GM20000 (cell line): ENCODE data around the gene HCRTR2.
"Not testable (repeated sequence)": the region's sequence is repeated elsewhere in the genome, so short reads cannot be mapped to it uniquely, and the experiment has no call there.

Experiments
- DNase-seq: peaks from one replicate; pipeline ENCODE4 v3.0.0; 2012; ENCODE audit warnings: low spot score
- CTCF ChIP-seq: IDR thresholded peaks from 2 replicates; pipeline ENCODE4 v1.5.1; 2012; ENCODE audit warnings: mild to moderate bottlenecking, control low read depth; ENCODE audit errors: extremely low read depth, missing control alignments

The HCRTR2 gene

GRCh38 chr6:55276745-55277530 lies 102.6 kb downstream of the HCRTR2 start:
- TF ChIP-seq CTCF: peak; percentile 40
- peak; percentile 24 for DNase-seq

- no peak for TF ChIP-seq CTCF
- no peak for DNase-seq
Measured at GRCh38 chr6:55277646-55278045, 103.3 kb downstream of the HCRTR2 start.

GRCh38 chr6:55281215-55281614 lies 106.9 kb downstream of the HCRTR2 start:
- no peak for TF ChIP-seq CTCF
- DNase-seq: no peak

- no peak for TF ChIP-seq CTCF
- no peak for DNase-seq
Measured at GRCh38 chr6:55282115-55282514, 107.8 kb downstream of the HCRTR2 start.

- DNase-seq: no peak
- no peak for TF ChIP-seq CTCF
Measured at GRCh38 chr6:55286824-55287223, 112.5 kb downstream of the HCRTR2 start.

GRCh38 chr6:55290736-55291135 lies 116.4 kb downstream of the HCRTR2 start:
- TF ChIP-seq CTCF: no peak
- no peak for DNase-seq

GRCh38 chr6:55293116-55293515 lies 118.8 kb downstream of the HCRTR2 start:
- no peak for DNase-seq
- TF ChIP-seq CTCF: no peak

GRCh38 chr6:55297214-55297613 lies 122.9 kb downstream of the HCRTR2 start:
- DNase-seq: not testable (repeated sequence)
